HepG2 (cell line): ENCODE results near the gene NDE1. TPM values are rescaled to one million over a fixed set of nuclear protein-coding genes. Genes with fewer than 3 reads are reported as not detected.
A peak's percentile ranks its signal among the peaks of the same experiment; 100 is the strongest.

Experiments used
- AHR ChIP-seq: IDR thresholded peaks from 2 replicates; pipeline ENCODE4 v1.6.1; 2018; ENCODE audit warnings: missing genetic modification reagents, missing compliant biosample characterization
- CHCHD3 ChIP-seq: sonication (generic); formaldehyde crosslinking; IDR thresholded peaks from 2 replicates; pipeline ENCODE4 v1.8.0; 2022; ENCODE audit warnings: mild to moderate bottlenecking, missing genetic modification reagents, moderate library complexity
- FOSL2 ChIP-seq: sonication (generic); formaldehyde crosslinking; IDR thresholded peaks from 2 replicates; pipeline ENCODE4 v1.4.0; 2020; ENCODE audit warnings: missing genetic modification reagents
- FOXJ3 ChIP-seq: sonication (generic); formaldehyde crosslinking; IDR thresholded peaks from 2 replicates; pipeline ENCODE4 v1.4.0; 2020; ENCODE audit warnings: missing genetic modification reagents, mild to moderate bottlenecking, borderline replicate concordance
- FOXO1 ChIP-seq: sonication (generic); formaldehyde crosslinking; IDR thresholded peaks from 2 replicates; pipeline ENCODE4 v1.4.0; 2020; ENCODE audit warnings: missing genetic modification reagents
- GLMP ChIP-seq: sonication (generic); formaldehyde crosslinking; IDR thresholded peaks from 2 replicates; pipeline ENCODE4 v1.9.0; 2021; ENCODE audit warnings: missing genetic modification reagents, mild to moderate bottlenecking, borderline replicate concordance
- HOXA7 ChIP-seq: sonication (generic); formaldehyde crosslinking; IDR thresholded peaks from 2 replicates; pipeline ENCODE4 v1.8.1; 2022; ENCODE audit warnings: mild to moderate bottlenecking, missing genetic modification reagents, moderate library complexity
- KAT2B ChIP-seq: fragments of 150-350 bp; IDR thresholded peaks from 2 replicates; pipeline ENCODE4 v1.6.1; 2014; ENCODE audit warnings: low read depth, low read length, borderline replicate concordance
- KDM5A ChIP-seq: fragments of 200-600 bp; sonication (generic); IDR thresholded peaks from 2 replicates; pipeline ENCODE4 v1.7.0; 2018; ENCODE audit warnings: antibody characterized with exemption, mild to moderate bottlenecking, low read length, borderline replicate concordance
- KLF12 ChIP-seq: sonication (generic); formaldehyde crosslinking; IDR thresholded peaks from 2 replicates; pipeline ENCODE4 v1.4.0; 2020; ENCODE audit warnings: missing genetic modification reagents, borderline replicate concordance
- MED8 ChIP-seq: sonication (generic); formaldehyde crosslinking; IDR thresholded peaks from 2 replicates; pipeline ENCODE4 v1.8.1; 2023; ENCODE audit warnings: mild to moderate bottlenecking, missing genetic modification reagents; ENCODE audit not compliant: insufficient replicate concordance
- MEIS2 ChIP-seq: sonication (generic); formaldehyde crosslinking; IDR thresholded peaks from 2 replicates; pipeline ENCODE4 v1.9.0; 2021; ENCODE audit warnings: mild to moderate bottlenecking, missing genetic modification reagents
- MIER3 ChIP-seq: IDR thresholded peaks from 2 replicates; pipeline ENCODE4 v1.6.1; 2016; ENCODE audit warnings: missing compliant biosample characterization, borderline replicate concordance
- MXI1 ChIP-seq: IDR thresholded peaks from 3 replicates; pipeline ENCODE4 v1.6.1; 2012; ENCODE audit warnings: low read depth, low read length, inconsistent platforms, borderline replicate concordance
- NFE2L2 ChIP-seq: fragments of 150-350 bp; IDR thresholded peaks from 2 replicates; pipeline ENCODE4 v1.6.1; 2014; ENCODE audit warnings: low read length
- NRL ChIP-seq: sonication (generic); formaldehyde crosslinking; IDR thresholded peaks from 2 replicates; pipeline ENCODE4 v1.5.0; 2020; ENCODE audit warnings: missing genetic modification reagents, mild to moderate bottlenecking, moderate library complexity, borderline replicate concordance
- PHF21A ChIP-seq: sonication (generic); formaldehyde crosslinking; IDR thresholded peaks from 2 replicates; pipeline ENCODE4 v1.5.0; 2020; ENCODE audit warnings: mild to moderate bottlenecking, missing genetic modification reagents
- PHF8 ChIP-seq: sonication (generic); formaldehyde crosslinking; IDR thresholded peaks from 2 replicates; pipeline ENCODE4 v1.5.0; 2020; ENCODE audit warnings: missing genetic modification reagents
- POLR2AphosphoS2 ChIP-seq: IDR thresholded peaks from 2 replicates; pipeline ENCODE4 v1.6.1; 2011; ENCODE audit warnings: low read depth, low read length, improper control_type of control experiment
- SP5 ChIP-seq: IDR thresholded peaks from 2 replicates; pipeline ENCODE4 v1.6.1; 2016; ENCODE audit warnings: low read depth, borderline replicate concordance
- SUZ12 ChIP-seq: fragments of 150-350 bp; IDR thresholded peaks from 2 replicates; pipeline ENCODE4 v1.6.1; 2014; ENCODE audit warnings: low read depth, low read length
- TARDBP ChIP-seq: sonication (generic); formaldehyde crosslinking; IDR thresholded peaks from 2 replicates; pipeline ENCODE4 v1.8.0; 2022; ENCODE audit warnings: mild to moderate bottlenecking, missing genetic modification reagents
- U2AF1 ChIP-seq: fragments of 200-400 bp; formaldehyde crosslinking; optimal IDR thresholded peaks from 2 replicates; pipeline ENCODE3; 2017; ENCODE audit warnings: mild to moderate bottlenecking, low read depth, low read length
- ZBTB38 ChIP-seq: sonication (generic); formaldehyde crosslinking; IDR thresholded peaks from 2 replicates; pipeline ENCODE4 v1.5.1; 2020; ENCODE audit warnings: mild to moderate bottlenecking, missing genetic modification reagents
- ZNF17 ChIP-seq: sonication (generic); formaldehyde crosslinking; IDR thresholded peaks from 2 replicates; pipeline ENCODE4 v1.5.0; 2020; ENCODE audit warnings: mild to moderate bottlenecking, missing genetic modification reagents
- ZNF329 ChIP-seq: sonication (generic); formaldehyde crosslinking; IDR thresholded peaks from 2 replicates; pipeline ENCODE4 v1.9.0; 2021; ENCODE audit warnings: low read depth, mild to moderate bottlenecking, missing genetic modification reagents
- ZNF547 ChIP-seq: sonication (generic); formaldehyde crosslinking; IDR thresholded peaks from 2 replicates; pipeline ENCODE4 v1.5.1; 2020; ENCODE audit warnings: mild to moderate bottlenecking, missing genetic modification reagents
- ZNF775 ChIP-seq: sonication (generic); formaldehyde crosslinking; IDR thresholded peaks from 2 replicates; pipeline ENCODE4 v1.4.0; 2020; ENCODE audit warnings: missing genetic modification reagents, mild to moderate bottlenecking, moderate library complexity, borderline replicate concordance
- ZNF83 ChIP-seq: sonication (generic); formaldehyde crosslinking; IDR thresholded peaks from 2 replicates; pipeline ENCODE4 v1.4.0; 2020; ENCODE audit warnings: missing genetic modification reagents, mild to moderate bottlenecking, borderline replicate concordance
- ZSCAN22 ChIP-seq: sonication (generic); formaldehyde crosslinking; IDR thresholded peaks from 2 replicates; pipeline ENCODE4 v1.4.0; 2020; ENCODE audit warnings: mild to moderate bottlenecking, missing genetic modification reagents
- polyA plus RNA-seq, 8 experiments: library from polyadenylated mRNA; depleted of rRNA in 3 of 8; stranded (reverse) in 7 of 8; unstranded in 1 of 8; fragments of >200 nt; fragmentation: Illumina TruSeq in 4 of 8; extraction: Trizol in 4 of 8; gene quantifications; 2 replicates each; pipeline versions ENCODE4 v1.2.1 to v1.2.3, GENCODE V29; 2011 to 2016; ENCODE audit warnings: low read depth in 4 of 8, missing spikeins in 1 of 8, mixed read lengths in 1 of 8; ENCODE audit not compliant: insufficient read depth in 1 of 8
- total RNA-seq, 5 experiments: library from RNA; depleted of rRNA; stranded (reverse); fragments of >200 nt; fragmentation: Illumina TruSeq; extraction: Trizol; gene quantifications; 2 replicates each; pipeline ENCODE4 v1.2.3, GENCODE V29; 2016; ENCODE audit warnings: low read depth in 1 of 5
- TF ChIP-seq, protein P1 (sequence below): sonication (generic); formaldehyde crosslinking; IDR thresholded peaks from 2 replicates; pipeline ENCODE4 v1.8.0; 2022; ENCODE audit warnings: missing genetic modification reagents, mild to moderate bottlenecking, inconsistent platforms, borderline replicate concordance

NDE1 gene
- total and polyA plus RNA-seq, 2 of the 13 experiments (the other 11 are each of a cell fraction or from before 2014, with no cell fraction given): 40.9 to 72.5 TPM

GRCh38 chr16:15608398-15609285, 41.4 kb upstream of the NDE1 start (continued):
- no peak for TF ChIP-seq ZNF17
- TF ChIP-seq NFE2L2: no peak
- TF ChIP-seq KDM5A: no peak
- TF ChIP-seq SP5 (CRISPR knock-in tag): peak; percentile 52; the same call in 1 of the 2 replicates
- no peak for TF ChIP-seq ZSCAN22 (CRISPR knock-in tag)
- TF ChIP-seq ZBTB38: peak; percentile 55
- TF ChIP-seq POLR2AphosphoS2: no peak
- TF ChIP-seq HOXA7 (CRISPR knock-in tag): no peak
- no peak for TF ChIP-seq NRL
- TF ChIP-seq FOSL2 (CRISPR knock-in tag): peak; percentile 47
- no peak for TF ChIP-seq CHCHD3
- TF ChIP-seq KAT2B: no peak
- no peak for TF ChIP-seq GLMP
- TF ChIP-seq KLF12 (CRISPR knock-in tag): no peak
- TF ChIP-seq AHR (CRISPR knock-in tag): no peak
- TF ChIP-seq FOXO1 (CRISPR knock-in tag): peak; percentile 89; the same call in 1 of the 2 replicates
- TF ChIP-seq FOXJ3 (CRISPR knock-in tag): peak; percentile 93; the same call in 1 of the 2 replicates
- TF ChIP-seq U2AF1: no peak
- TF ChIP-seq, protein P1, sequence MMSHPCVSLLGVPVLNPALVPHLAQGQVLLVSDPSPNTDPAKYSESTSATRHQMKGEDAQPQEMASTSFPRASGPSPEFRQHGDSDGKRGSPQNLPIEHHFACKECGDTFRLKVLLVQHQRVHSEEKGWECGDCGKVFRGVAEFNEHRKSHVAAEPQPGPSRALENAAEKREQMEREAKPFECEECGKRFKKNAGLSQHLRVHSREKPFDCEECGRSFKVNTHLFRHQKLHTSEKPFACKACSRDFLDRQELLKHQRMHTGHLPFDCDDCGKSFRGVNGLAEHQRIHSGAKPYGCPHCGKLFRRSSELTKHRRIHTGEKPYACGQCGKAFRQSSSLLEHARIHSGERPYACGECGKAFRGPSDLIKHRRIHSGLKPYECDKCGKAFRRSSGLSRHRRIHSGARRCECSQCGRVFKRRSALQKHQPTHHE (CRISPR knock-in tag): no peak
- no peak for TF ChIP-seq ZNF329 (CRISPR knock-in tag)
- no peak for TF ChIP-seq ZNF547 (CRISPR knock-in tag)
- no peak for TF ChIP-seq PHF8 (CRISPR knock-in tag)
- TF ChIP-seq PHF21A: peak; percentile 95
- TF ChIP-seq TARDBP: no peak; the same call in 1 of the 2 replicates
- TF ChIP-seq MEIS2 (CRISPR knock-in tag): peak; percentile 57; the same call in 1 of the 2 replicates
- no peak for TF ChIP-seq ZNF775
- TF ChIP-seq MIER3 (CRISPR knock-in tag): peak; percentile 57; the same call in 1 of the 2 replicates
- peak; percentile 43; the same call in 1 of the 3 replicates for TF ChIP-seq MXI1
- no peak for TF ChIP-seq ZNF83 (CRISPR knock-in tag)
- peak; percentile 21 for TF ChIP-seq MED8 (CRISPR knock-in tag)
- TF ChIP-seq SUZ12: no peak
